Karpas-422 (cell line): ENCODE measurements around the gene SRCIN1. TPM values are rescaled to one million over a fixed set of nuclear protein-coding genes. Genes with fewer than 3 reads are reported as not detected.
A peak's percentile ranks its signal among the peaks of the same experiment; 100 is the strongest.
"Not testable (repeated sequence)": the region's sequence is repeated elsewhere in the genome, so short reads cannot be mapped to it uniquely, and the experiment has no call there.

ENCODE experiments used
- DNase-seq: peaks from one replicate; pipeline ENCODE4 v3.0.0-alpha.2; 2015
- H2AFZ ChIP-seq: fragments of 200-600 bp; sonication (generic); 2 replicates; pipeline ENCODE4 v1.6.1; 2014; ENCODE audit warnings: antibody characterized with exemption, low read length, mixed read lengths
- H3K27ac ChIP-seq: fragments of 200-600 bp; sonication (generic); 2 replicates; pipeline ENCODE4 v1.5.1; 2014; ENCODE audit warnings: mild to moderate bottlenecking, low read length, moderate library complexity
- H3K27me3 ChIP-seq: fragments of 200-600 bp; sonication (generic); 2 replicates; pipeline ENCODE4 v1.6.1; 2014; ENCODE audit warnings: low read length, mixed read lengths
- H3K36me3 ChIP-seq: fragments of 200-600 bp; sonication (generic); 2 replicates; pipeline ENCODE4 v1.6.1; 2014; ENCODE audit warnings: low read length, mixed read lengths; ENCODE audit not compliant: insufficient read depth
- H3K4me1 ChIP-seq: fragments of 200-600 bp; sonication (generic); 2 replicates; pipeline ENCODE4 v1.6.1; 2014; ENCODE audit warnings: mild to moderate bottlenecking, low read length, mixed read lengths
- H3K4me2 ChIP-seq: fragments of 200-600 bp; sonication (generic); 2 replicates; pipeline ENCODE4 v1.6.1; 2014; ENCODE audit warnings: low read length, low read depth, mild to moderate bottlenecking; ENCODE audit not compliant: poor library complexity, severe bottlenecking
- H3K4me3 ChIP-seq: fragments of 200-600 bp; sonication (generic); 2 replicates; pipeline ENCODE4 v1.5.1; 2014; ENCODE audit warnings: mild to moderate bottlenecking, antibody characterized with exemption, low read length, mixed read lengths
- H3K79me2 ChIP-seq: fragments of 200-600 bp; sonication (generic); 2 replicates; pipeline ENCODE4 v1.6.1; 2014; ENCODE audit warnings: mild to moderate bottlenecking, low read length, mixed read lengths
- H3K9ac ChIP-seq: fragments of 200-600 bp; sonication (generic); 2 replicates; pipeline ENCODE4 v1.6.0; 2014; ENCODE audit warnings: low read length
- H3K9me2 ChIP-seq: fragments of 200-600 bp; sonication (generic), shearing (Covaris generic); replicated peaks from 2 replicates; pipeline ENCODE4 v1.6.0; 2014; ENCODE audit warnings: mild to moderate bottlenecking, low read length, moderate library complexity; ENCODE audit not compliant: insufficient read depth
- H3K9me3 ChIP-seq: fragments of 300-700, 200-600 bp; sonication (generic); 2 replicates; pipeline ENCODE4 v1.6.1; 2014; ENCODE audit warnings: low read length, mixed read lengths
- H4K20me1 ChIP-seq: fragments of 200-600 bp; sonication (generic); 2 replicates; pipeline ENCODE4 v1.6.1; 2014; ENCODE audit warnings: mild to moderate bottlenecking, antibody characterized with exemption, low read length, low read depth; ENCODE audit not compliant: insufficient read depth
- total RNA-seq: library from RNA; depleted of rRNA; stranded (reverse); fragments of >200 nt; shearing (Covaris generic); gene quantifications from 2 replicates; pipeline ENCODE4 v1.2.3, GENCODE V29; 2014; ENCODE audit warnings: low replicate concordance; rRNA removed

The SRCIN1 gene
- total RNA-seq = 0.14 and 0.86 TPM in 2 replicates

GRCh38 chr17:38605841-38606645 is at the start of gene SRCIN1:
SRCIN1 (minus strand) TSS chr17:38605952; CDS start chr17:38605705, 247 bp downstream.
- Histone ChIP-seq H3K79me2 (no peaks in the 10 kb centered on the region), H3K9me2 (no peaks in the 10 kb centered on the region), H3K4me2 (peak within 1 kb of the TSS; percentile 66), H2AFZ (no peak within 1 kb of the TSS), H3K9ac (peak within 1 kb of the TSS; percentile 45), H4K20me1 (no peaks in the 10 kb centered on the region), H3K27ac (no peak within 1 kb of the TSS), H3K27me3 (no peaks in the 10 kb centered on the region), H3K36me3 (no peaks in the 10 kb centered on the region), H3K9me3 (no peaks in the 10 kb centered on the region), H3K4me1 (peaks cover 12% of the 10 kb centered on the region), H3K4me3 (peak within 1 kb of the TSS; percentile 57; the same call in 1 of the 2 replicates)
- peak; percentile 74 for DNase-seq

GRCh38 chr17:38654411-38655398 is 49.0 kb upstream of the SRCIN1 start:
- Histone ChIP-seq H3K9ac (no peak overlapping the region), H3K9me2 (no peaks in the 10 kb centered on the region), H2AFZ (no peak overlapping the region), H3K36me3 (no peaks in the 10 kb centered on the region), H3K9me3 (no peaks in the 10 kb centered on the region), H3K4me2 (no peak overlapping the region), H3K79me2 (no peaks in the 10 kb centered on the region), H3K4me3 (no peak overlapping the region), H4K20me1 (no peaks in the 10 kb centered on the region), H3K4me1 (peaks cover 25% of the 10 kb centered on the region), H3K27ac (no peak overlapping the region), H3K27me3 (no peaks in the 10 kb centered on the region)
- peak; percentile 29 for DNase-seq

- Histone ChIP-seq H3K4me2 (no peak overlapping the region), H3K27ac (no peak overlapping the region), H3K9me2 (no peaks in the 10 kb centered on the region), H2AFZ (no peak overlapping the region), H3K4me3 (no peak overlapping the region), H3K4me1 (peaks cover 23% of the 10 kb centered on the region), H4K20me1 (no peaks in the 10 kb centered on the region), H3K9ac (no peak overlapping the region), H3K36me3 (no peaks in the 10 kb centered on the region), H3K79me2 (no peaks in the 10 kb centered on the region), H3K9me3 (no peaks in the 10 kb centered on the region), H3K27me3 (no peaks in the 10 kb centered on the region)
- DNase-seq = no peak
Measured at GRCh38 chr17:38653679-38654078, 47.9 kb upstream of the SRCIN1 start.

GRCh38 chr17:38653230-38653629 is 47.5 kb upstream of the SRCIN1 start:
- DNase-seq = no peak
- Histone ChIP-seq H4K20me1 (no peaks in the 10 kb centered on the region), H2AFZ (no peak overlapping the region), H3K9me2 (no peaks in the 10 kb centered on the region), H3K4me2 (no peak overlapping the region), H3K9me3 (no peaks in the 10 kb centered on the region), H3K79me2 (no peaks in the 10 kb centered on the region), H3K36me3 (no peaks in the 10 kb centered on the region), H3K4me3 (no peak overlapping the region), H3K4me1 (peaks cover 21% of the 10 kb centered on the region), H3K27ac (no peak overlapping the region), H3K27me3 (no peaks in the 10 kb centered on the region), H3K9ac (no peak overlapping the region)

GRCh38 chr17:38650653-38651173 is 45.0 kb upstream of the SRCIN1 start:
- H3K79me2 ChIP-seq, H3K4me2 ChIP-seq, H4K20me1 ChIP-seq, H2AFZ ChIP-seq, DNase-seq, H3K27me3 ChIP-seq, H3K4me1 ChIP-seq, H3K9ac ChIP-seq, H3K36me3 ChIP-seq, H3K4me3 ChIP-seq, H3K9me3 ChIP-seq, H3K9me2 ChIP-seq, H3K27ac ChIP-seq: not testable (repeated sequence)

- Histone ChIP-seq H3K79me2 (no peaks in the 10 kb centered on the region), H2AFZ (no peak overlapping the region), H3K4me2 (no peak overlapping the region), H3K9ac (no peak overlapping the region), H3K9me2 (no peaks in the 10 kb centered on the region), H3K27me3 (no peaks in the 10 kb centered on the region), H3K9me3 (no peaks in the 10 kb centered on the region), H3K4me3 (no peak overlapping the region), H3K27ac (no peak overlapping the region), H3K4me1 (no peaks in the 10 kb centered on the region), H3K36me3 (no peaks in the 10 kb centered on the region), H4K20me1 (no peaks in the 10 kb centered on the region)
- no peak for DNase-seq
Measured at GRCh38 chr17:38637951-38638350, 32.2 kb upstream of the SRCIN1 start.

GRCh38 chr17:38636054-38636453 is 30.3 kb upstream of the SRCIN1 start:
- Histone ChIP-seq H3K9ac (no peak overlapping the region), H3K27ac (no peak overlapping the region), H3K27me3 (no peaks in the 10 kb centered on the region), H3K4me3 (no peak overlapping the region), H3K9me2 (no peaks in the 10 kb centered on the region), H3K4me2 (no peak overlapping the region), H3K4me1 (no peaks in the 10 kb centered on the region), H2AFZ (no peak overlapping the region), H4K20me1 (no peaks in the 10 kb centered on the region), H3K9me3 (no peaks in the 10 kb centered on the region), H3K79me2 (no peaks in the 10 kb centered on the region), H3K36me3 (no peaks in the 10 kb centered on the region)
- no peak for DNase-seq

GRCh38 chr17:38632334-38632733 is 26.6 kb upstream of the SRCIN1 start:
- no peaks in the 10 kb centered on the region for H3K9me3 ChIP-seq
- no peak overlapping the region for H3K9ac ChIP-seq
- H3K4me1 ChIP-seq = no peaks in the 10 kb centered on the region
- H4K20me1 ChIP-seq = no peaks in the 10 kb centered on the region
- no peaks in the 10 kb centered on the region for H3K79me2 ChIP-seq
- H3K36me3 ChIP-seq = no peaks in the 10 kb centered on the region
- no peak overlapping the region for H2AFZ ChIP-seq
- H3K27me3 ChIP-seq = no peaks in the 10 kb centered on the region
- no peak overlapping the region for H3K4me2 ChIP-seq
- no peak overlapping the region for H3K27ac ChIP-seq
- DNase-seq = no peak
- no peaks in the 10 kb centered on the region for H3K9me2 ChIP-seq
- no peak overlapping the region for H3K4me3 ChIP-seq
